GM21825 (cell line): ENCODE results near the gene TMED3.
A peak's percentile ranks its signal among the peaks of the same experiment; 100 is the strongest.

Experiments
- ATAC-seq: cut with Tn5 transposase; IDR thresholded peaks from one replicate; pipeline ENCODE4 v1.9.1; 2021; ENCODE audit warnings: mild to moderate bottlenecking, moderate library complexity; ENCODE audit not compliant: unreplicated experiment

The TMED3 gene

GRCh38 chr15:79310985-79311900, at the start of gene TMED3:
Gene TMED3 (plus strand): TSS chr15:79311112. CDS start chr15:79311250, 138 bp downstream.
- ATAC-seq: peak; percentile 82

GRCh38 chr15:79261836-79262235, 49.1 kb upstream of the TMED3 start:
- ATAC-seq: no peak

GRCh38 chr15:79265167-79265566, 45.7 kb upstream of the TMED3 start:
- ATAC-seq: no peak

GRCh38 chr15:79265987-79266579, 44.8 kb upstream of the TMED3 start:
- ATAC-seq: no peak

- ATAC-seq: no peak
These were observed 28.3 kb upstream of the TMED3 start, which contains the start of gene ANKRD34C for GRCh38 chr15:79282371-79283251. Gene ANKRD34C (plus strand): TSS chr15:79282722. CDS start chr15:79293285, 10,563 bp downstream.

GRCh38 chr15:79283252-79284048, 27.5 kb upstream of the TMED3 start:
- no peak for ATAC-seq

GRCh38 chr15:79290642-79291275, 20.2 kb upstream of the TMED3 start:
- no peak for ATAC-seq

GRCh38 chr15:79292011-79292410, 18.9 kb upstream of the TMED3 start:
- no peak for ATAC-seq

- no peak for ATAC-seq
These were observed 16.8 kb upstream of the TMED3 start for GRCh38 chr15:79294075-79294474.

GRCh38 chr15:79296583-79296982, 14.3 kb upstream of the TMED3 start:
- no peak for ATAC-seq

GRCh38 chr15:79299126-79299840, 11.6 kb upstream of the TMED3 start:
- ATAC-seq: no peak

- ATAC-seq: no peak
These were observed 11.1 kb upstream of the TMED3 start for GRCh38 chr15:79299841-79300235.

- ATAC-seq: no peak
These were observed 3.7 kb upstream of the TMED3 start for GRCh38 chr15:79307251-79307650.

GRCh38 chr15:79308874-79309273, 2.0 kb upstream of the TMED3 start:
- no peak for ATAC-seq

- ATAC-seq: peak; percentile 28
These were observed 314 bp upstream of the TMED3 start for GRCh38 chr15:79310612-79310984.

- no peak for ATAC-seq
These were observed 1.1 kb downstream of the TMED3 start for GRCh38 chr15:79311901-79312553.

GRCh38 chr15:79314186-79314585, 3.3 kb downstream of the TMED3 start:
- ATAC-seq: no peak

- no peak for ATAC-seq
These were observed 3.9 kb downstream of the TMED3 start for GRCh38 chr15:79314811-79315210.
